ENCODE data around the gene CNN1. TPM values are rescaled to one million over a fixed set of nuclear protein-coding genes. Genes with fewer than 3 reads are reported as not detected.

The CNN1 gene
- total RNA-seq, 1 experiment from 2014 or later, result not detected

- Histone ChIP-seq H3K27me3 (ENCODE audit: low read length) (no peaks in the 10 kb centered on the region), H3K36me3 (ENCODE audit: insufficient read depth, low read length) (no peaks in the 10 kb centered on the region), H3K9ac (ENCODE audit: low read length) (no peak overlapping the region), H3K4me3 (ENCODE audit: low read length) (no peak overlapping the region), H3K79me2 (ENCODE audit: low read length) (no peaks in the 10 kb centered on the region), H3K27ac (ENCODE audit: low read length) (no peak overlapping the region), H2AFZ (ENCODE audit: low read length) (no peak overlapping the region), H3K9me2 (replicated peaks; ENCODE audit: insufficient read depth, low read length) (no peaks in the 10 kb centered on the region), H3K4me1 (ENCODE audit: low read length) (peaks cover 12% of the 10 kb centered on the region), H4K20me1 (ENCODE audit: insufficient read depth, low read depth, low read length) (no peaks in the 10 kb centered on the region), H3K9me3 (ENCODE audit: low read length) (no peaks in the 10 kb centered on the region), H3K4me2 (ENCODE audit: low read depth, low read length, poor library complexity, severe bottlenecking) (no peak overlapping the region)
- no peak for DNase-seq
Measured at GRCh38 chr19:11539495-11540365, 1.1 kb downstream of the CNN1 start.

- DNase-seq, result no peak
- Histone ChIP-seq H3K4me2 (ENCODE audit: low read depth, low read length, poor library complexity, severe bottlenecking) (no peak overlapping the region), H3K79me2 (ENCODE audit: low read length) (no peaks in the 10 kb centered on the region), H4K20me1 (ENCODE audit: insufficient read depth, low read depth, low read length) (no peaks in the 10 kb centered on the region), H3K4me1 (ENCODE audit: low read length) (peaks cover 3% of the 10 kb centered on the region), H2AFZ (ENCODE audit: low read length) (no peak overlapping the region), H3K36me3 (ENCODE audit: insufficient read depth, low read length) (no peaks in the 10 kb centered on the region), H3K9ac (ENCODE audit: low read length) (no peak overlapping the region), H3K9me3 (ENCODE audit: low read length) (no peaks in the 10 kb centered on the region), H3K9me2 (replicated peaks; ENCODE audit: insufficient read depth, low read length) (no peaks in the 10 kb centered on the region), H3K27ac (ENCODE audit: low read length) (no peak overlapping the region), H3K4me3 (ENCODE audit: low read length) (no peak overlapping the region), H3K27me3 (ENCODE audit: low read length) (no peaks in the 10 kb centered on the region)
Measured at GRCh38 chr19:11540645-11541044, 2.0 kb downstream of the CNN1 start.

GRCh38 chr19:11541238-11541637 lies 2.6 kb downstream of the CNN1 start:
- H3K27me3 ChIP-seq (ENCODE audit: low read length), result no peaks in the 10 kb centered on the region
- no peaks in the 10 kb centered on the region for H3K36me3 ChIP-seq (ENCODE audit: insufficient read depth, low read length)
- H3K9ac ChIP-seq (ENCODE audit: low read length), result no peak overlapping the region
- no peaks in the 10 kb centered on the region for H3K79me2 ChIP-seq (ENCODE audit: low read length)
- no peaks in the 10 kb centered on the region for H3K4me1 ChIP-seq (ENCODE audit: low read length)
- H2AFZ ChIP-seq (ENCODE audit: low read length), result no peak overlapping the region
- H3K9me2 ChIP-seq (replicated peaks; ENCODE audit: insufficient read depth, low read length), result no peaks in the 10 kb centered on the region
- no peak overlapping the region for H3K27ac ChIP-seq (ENCODE audit: low read length)
- DNase-seq, result no peak
- no peak overlapping the region for H3K4me2 ChIP-seq (ENCODE audit: low read depth, low read length, poor library complexity, severe bottlenecking)
- H3K9me3 ChIP-seq (ENCODE audit: low read length), result no peaks in the 10 kb centered on the region
- no peaks in the 10 kb centered on the region for H4K20me1 ChIP-seq (ENCODE audit: insufficient read depth, low read depth, low read length)
- no peak overlapping the region for H3K4me3 ChIP-seq (ENCODE audit: low read length)

- Histone ChIP-seq H3K9me3 (ENCODE audit: low read length) (no peaks in the 10 kb centered on the region), H3K27ac (ENCODE audit: low read length) (no peak overlapping the region), H3K4me1 (ENCODE audit: low read length) (no peaks in the 10 kb centered on the region), H3K79me2 (ENCODE audit: low read length) (no peaks in the 10 kb centered on the region), H3K9me2 (replicated peaks; ENCODE audit: insufficient read depth, low read length) (no peaks in the 10 kb centered on the region), H3K36me3 (ENCODE audit: insufficient read depth, low read length) (no peaks in the 10 kb centered on the region), H3K4me3 (ENCODE audit: low read length) (no peak overlapping the region), H3K27me3 (ENCODE audit: low read length) (no peaks in the 10 kb centered on the region), H2AFZ (ENCODE audit: low read length) (no peak overlapping the region), H3K9ac (ENCODE audit: low read length) (no peak overlapping the region), H4K20me1 (ENCODE audit: insufficient read depth, low read depth, low read length) (no peaks in the 10 kb centered on the region), H3K4me2 (ENCODE audit: low read depth, low read length, poor library complexity, severe bottlenecking) (no peak overlapping the region)
- no peak for DNase-seq
Measured at GRCh38 chr19:11547929-11548700, 9.5 kb downstream of the CNN1 start.

- no peak overlapping the region for H3K27ac ChIP-seq (ENCODE audit: low read length)
- H3K79me2 ChIP-seq (ENCODE audit: low read length), result no peaks in the 10 kb centered on the region
- no peak overlapping the region for H2AFZ ChIP-seq (ENCODE audit: low read length)
- no peaks in the 10 kb centered on the region for H3K27me3 ChIP-seq (ENCODE audit: low read length)
- no peak overlapping the region for H3K4me3 ChIP-seq (ENCODE audit: low read length)
- no peak overlapping the region for H3K9ac ChIP-seq (ENCODE audit: low read length)
- no peaks in the 10 kb centered on the region for H3K9me2 ChIP-seq (replicated peaks; ENCODE audit: insufficient read depth, low read length)
- no peaks in the 10 kb centered on the region for H3K4me1 ChIP-seq (ENCODE audit: low read length)
- 0 out of 2 replicates have a peak, but pooled peaks cover 3% of the 10 kb centered on the region for H3K36me3 ChIP-seq (ENCODE audit: insufficient read depth, low read length)
- H3K9me3 ChIP-seq (ENCODE audit: low read length), result no peaks in the 10 kb centered on the region
- H4K20me1 ChIP-seq (ENCODE audit: insufficient read depth, low read depth, low read length), result 0 out of 2 replicates have a peak, but pooled peaks cover 6% of the 10 kb centered on the region
- DNase-seq, result no peak
- no peak overlapping the region for H3K4me2 ChIP-seq (ENCODE audit: low read depth, low read length, poor library complexity, severe bottlenecking)
Measured at GRCh38 chr19:11549386-11549953, 10.8 kb downstream of the CNN1 start.

- Histone ChIP-seq H3K4me1 (ENCODE audit: low read length) (no peaks in the 10 kb centered on the region), H3K4me3 (ENCODE audit: low read length) (no peak overlapping the region), H3K27me3 (ENCODE audit: low read length) (no peaks in the 10 kb centered on the region), H2AFZ (ENCODE audit: low read length) (no peak overlapping the region), H3K27ac (ENCODE audit: low read length) (no peak overlapping the region), H3K9ac (ENCODE audit: low read length) (no peak overlapping the region), H3K36me3 (ENCODE audit: insufficient read depth, low read length) (peaks cover 3% of the 10 kb centered on the region; the same call in 1 of the 2 replicates), H3K79me2 (ENCODE audit: low read length) (peaks cover 2% of the 10 kb centered on the region), H3K9me2 (replicated peaks; ENCODE audit: insufficient read depth, low read length) (no peaks in the 10 kb centered on the region), H4K20me1 (ENCODE audit: insufficient read depth, low read depth, low read length) (0 out of 2 replicates have a peak, but pooled peaks cover 6% of the 10 kb centered on the region), H3K4me2 (ENCODE audit: low read depth, low read length, poor library complexity, severe bottlenecking) (no peak overlapping the region), H3K9me3 (ENCODE audit: low read length) (no peaks in the 10 kb centered on the region)
- no peak for DNase-seq
Measured at GRCh38 chr19:11550265-11550664, 11.6 kb downstream of the CNN1 start.

- peak; percentile 63 for DNase-seq
- H3K4me1 ChIP-seq (ENCODE audit: low read length), result peaks cover under 1% of the 10 kb centered on the region
- H3K79me2 ChIP-seq (ENCODE audit: low read length), result peaks cover 16% of the 10 kb centered on the region
- H4K20me1 ChIP-seq (ENCODE audit: insufficient read depth, low read depth, low read length), result peaks cover 14% of the 10 kb centered on the region; the same call in 1 of the 2 replicates
- H3K27me3 ChIP-seq (ENCODE audit: low read length), result no peaks in the 10 kb centered on the region
- H3K4me3 ChIP-seq (ENCODE audit: low read length), result no peak overlapping the region
- H2AFZ ChIP-seq (ENCODE audit: low read length), result no peak overlapping the region
- H3K9me2 ChIP-seq (replicated peaks; ENCODE audit: insufficient read depth, low read length), result no peaks in the 10 kb centered on the region
- H3K9ac ChIP-seq (ENCODE audit: low read length), result no peak overlapping the region
- H3K4me2 ChIP-seq (ENCODE audit: low read depth, low read length, poor library complexity, severe bottlenecking), result no peak overlapping the region
- peaks cover 7% of the 10 kb centered on the region; the same call in 1 of the 2 replicates for H3K36me3 ChIP-seq (ENCODE audit: insufficient read depth, low read length)
- no peak overlapping the region for H3K27ac ChIP-seq (ENCODE audit: low read length)
- H3K9me3 ChIP-seq (ENCODE audit: low read length), result no peaks in the 10 kb centered on the region
Measured at GRCh38 chr19:11551603-11552235, 13.1 kb downstream of the CNN1 start.

All from Karpas-422 (cell line).